A549 (cell line): ENCODE measurements around the gene METTL9. TPM values are rescaled to one million over a fixed set of nuclear protein-coding genes. Genes with fewer than 3 reads are reported as not detected.
"Not testable (repeated sequence)": the region's sequence is repeated elsewhere in the genome, so short reads cannot be mapped to it uniquely, and the experiment has no call there.

Source experiments
- ATAC-seq, 2 experiments: fragments of 200-7000 bp in 1 of 2; fragments of >200 bp in 1 of 2; cut with Nextera tagmentation in 1 of 2; cut with Tn5 transposase in 1 of 2; 3 replicates each; pipeline versions ENCODE4 v1.8.0 to v1.9.1; 2018 to 2020; ENCODE audit warnings: mild to moderate bottlenecking in 1 of 2, moderate library complexity in 1 of 2
- CTCF ChIA-PET: fragments of 300-600 bp; sonication (Branson Sonifier 250); formaldehyde crosslinking; extraction: SDS; loops from one replicate; lab custom pipeline; 2021; ENCODE audit warnings: antibody characterized with exemption, inconsistent platforms; lab: Yijun Ruan, JAX
- POLR2A ChIA-PET: fragments of 350-600 bp; formaldehyde crosslinking; extraction: SDS; loops from one replicate; lab custom pipeline; 2021; ENCODE audit warnings: antibody characterized with exemption, inconsistent platforms; lab: Yijun Ruan, JAX
- DNase-seq, 2 experiments: peaks; one replicate each; pipeline versions ENCODE4 v3.0.0 to v3.0.0-alpha.2; 2011 to 2016; ENCODE audit warnings: low read depth in 1 of 2, low spot score in 1 of 2
- FAIRE-seq: peaks from 2 replicates; lab custom pipeline; 2011; peaks lifted over from hg19 to GRCh38; lab: Jason Lieb, UNC
- H3K27ac ChIP-seq, 2 experiments: fragments of >200 bp; sonication (Bioruptor Twin); formaldehyde crosslinking; 3 replicates each; pipeline ENCODE4 v1.5.1; 2016 to 2017
- H3K4me1 ChIP-seq: fragments of >200 bp; sonication (Bioruptor Twin); formaldehyde crosslinking; 3 replicates; pipeline ENCODE4 v1.6.1; 2016
- H3K4me2 ChIP-seq: fragments of >200 bp; sonication (Bioruptor Twin); formaldehyde crosslinking; 3 replicates; pipeline ENCODE4 v1.6.1; 2016
- H3K4me3 ChIP-seq: fragments of >200 bp; sonication (Bioruptor Twin); formaldehyde crosslinking; 3 replicates; pipeline ENCODE4 v1.5.1; 2016
- H3K9me3 ChIP-seq: fragments of >200 bp; sonication (Bioruptor Twin); formaldehyde crosslinking; 3 replicates; pipeline ENCODE4 v1.6.1; 2016
- CEBPB ChIP-seq, 2 experiments: fragments of >200 bp in 1 of 2; sonication (Bioruptor Twin) in 1 of 2; formaldehyde crosslinking in 1 of 2; IDR thresholded peaks; 2 replicates each; pipeline ENCODE4 v1.6.1; 2012 to 2016
- CHD4 ChIP-seq: fragments of 200-600 bp; sonication (generic); IDR thresholded peaks from 2 replicates; pipeline ENCODE4 v1.6.1; 2016; ENCODE audit warnings: antibody characterized with exemption, mild to moderate bottlenecking, borderline replicate concordance
- EHF ChIP-seq: fragments of 250-450 bp; sonication (Bioruptor Pico); IDR thresholded peaks from 2 replicates; pipeline ENCODE4 v1.5.0; 2020; ENCODE audit warnings: mild to moderate bottlenecking
- EP300 ChIP-seq, 2 experiments: fragments of >200 bp; sonication (Bioruptor Twin); formaldehyde crosslinking; IDR thresholded peaks; 2 replicates in 1 of 2; 3 replicates in 1 of 2; pipeline ENCODE4 v1.6.1; 2016 to 2017
- ESRRA ChIP-seq: fragments of 150-350 bp; IDR thresholded peaks from 2 replicates; pipeline ENCODE4 v1.6.1; 2014; ENCODE audit warnings: mild to moderate bottlenecking, low read length, borderline replicate concordance
- FOSB ChIP-seq: fragments of 250-450 bp; sonication (Bioruptor Pico); IDR thresholded peaks from 2 replicates; pipeline ENCODE4 v1.5.0; 2020; ENCODE audit warnings: mild to moderate bottlenecking, moderate library complexity
- FOXS1 ChIP-seq: fragments of 250-450 bp; sonication (Bioruptor Pico); IDR thresholded peaks from 2 replicates; pipeline ENCODE4 v1.5.0; 2020; ENCODE audit warnings: mild to moderate bottlenecking, moderate library complexity
- HOXA7 ChIP-seq: fragments of 250-450 bp; sonication (Bioruptor Pico); IDR thresholded peaks from 2 replicates; pipeline ENCODE4 v1.5.0; 2020; ENCODE audit warnings: mild to moderate bottlenecking, moderate library complexity
- HOXB13 ChIP-seq: fragments of 250-450 bp; sonication (Bioruptor Pico); IDR thresholded peaks from 2 replicates; pipeline ENCODE4 v1.5.0; 2020; ENCODE audit warnings: low read depth, mild to moderate bottlenecking, moderate library complexity
- JUN ChIP-seq, 2 experiments: fragments of >200 bp; sonication (Bioruptor Twin); formaldehyde crosslinking; IDR thresholded peaks; 2 replicates in 1 of 2; 3 replicates in 1 of 2; pipeline ENCODE4 v1.6.1; 2016 to 2017
- KDM1A ChIP-seq: fragments of 200-600 bp; sonication (generic); IDR thresholded peaks from 2 replicates; pipeline ENCODE4 v1.6.1; 2016; ENCODE audit warnings: low read depth, mild to moderate bottlenecking
- MAFK ChIP-seq: fragments of 450-650 bp; IDR thresholded peaks from 2 replicates; pipeline ENCODE4 v1.6.1; 2014; ENCODE audit not compliant: partially characterized antibody
- MAZ ChIP-seq: fragments of 150-350 bp; IDR thresholded peaks from 2 replicates; pipeline ENCODE4 v1.6.1; 2014; ENCODE audit warnings: antibody characterized with exemption, low read depth, low read length, borderline replicate concordance
- MYC ChIP-seq: IDR thresholded peaks from 2 replicates; pipeline ENCODE4 v1.6.1; 2012; ENCODE audit warnings: mild to moderate bottlenecking, inconsistent platforms, low read length, improper control_type of control experiment, borderline replicate concordance
- NR3C1 ChIP-seq: fragments of >200 bp; sonication (Bioruptor Twin); formaldehyde crosslinking; IDR thresholded peaks from 3 replicates; pipeline ENCODE4 v1.6.1; 2017
- PHF8 ChIP-seq: fragments of 200-600 bp; sonication (generic); IDR thresholded peaks from 2 replicates; pipeline ENCODE4 v1.6.1; 2016; ENCODE audit warnings: low read depth, mild to moderate bottlenecking, antibody characterized with exemption, moderate library complexity, borderline replicate concordance
- RAD21 ChIP-seq, 2 experiments: fragments of >200 bp in 1 of 2; sonication (Bioruptor Twin) in 1 of 2; formaldehyde crosslinking in 1 of 2; IDR thresholded peaks in 1 of 2; conservative IDR thresholded peaks in 1 of 2; 2 replicates in 1 of 2; 3 replicates in 1 of 2; pipeline ENCODE4 v1.6.1; 2012 to 2018; ENCODE audit warnings: inconsistent platforms in 1 of 2
- RCOR1 ChIP-seq: fragments of 150-350 bp; IDR thresholded peaks from 2 replicates; pipeline ENCODE4 v1.6.1; 2014; ENCODE audit warnings: antibody characterized with exemption, low read length, low read depth
- REST ChIP-seq: fragments of 200-600 bp; sonication (generic); IDR thresholded peaks from 2 replicates; pipeline ENCODE4 v1.6.1; 2016; ENCODE audit warnings: antibody characterized with exemption, mild to moderate bottlenecking, moderate library complexity
- SMC3 ChIP-seq: fragments of >200 bp; sonication (Bioruptor Twin); formaldehyde crosslinking; IDR thresholded peaks from 3 replicates; pipeline ENCODE4 v1.6.1; 2018; ENCODE audit warnings: inconsistent platforms
- TFCP2L1 ChIP-seq: fragments of 250-450 bp; sonication (Bioruptor Pico); IDR thresholded peaks from 2 replicates; pipeline ENCODE4 v1.5.0; 2021; ENCODE audit warnings: mild to moderate bottlenecking
- TP53 ChIP-seq: fragments of 250-450 bp; sonication (Bioruptor Pico); IDR thresholded peaks from 2 replicates; pipeline ENCODE4 v1.5.0; 2021; ENCODE audit warnings: mild to moderate bottlenecking, moderate library complexity
- WGBS: methylation state at CpG from one replicate; pipeline ENCODE4 v1.1.6; 2017; ENCODE audit errors: missing lambda C conversion rate; 5-methylcytosine and 5-hydroxymethylcytosine counted together
- polyA plus RNA-seq, 4 experiments: library from polyadenylated mRNA; depleted of rRNA in 3 of 4; stranded (reverse); fragments of >200 nt; fragmentation: RNase III in 1 of 4; extraction: RNeasy Plus Mini Kit Qiagen cat#74134 plus additional on column Dnase treatment in 1 of 4; gene quantifications; 2 replicates in 3 of 4; 3 replicates in 1 of 4; pipeline ENCODE4 v1.2.3, GENCODE V29; 2011 to 2017
- TF ChIP-seq, protein P1 (sequence below): IDR thresholded peaks from 2 replicates; pipeline ENCODE4 v1.6.1; 2012
- TF ChIP-seq, protein P2 (sequence below): fragments of >200 bp; sonication (Bioruptor Twin); formaldehyde crosslinking; IDR thresholded peaks from 3 replicates; pipeline ENCODE4 v1.5.1; 2016
- TF ChIP-seq, protein P3 (sequence below): fragments of >200 bp; sonication (Bioruptor Twin); formaldehyde crosslinking; IDR thresholded peaks from 3 replicates; pipeline ENCODE4 v1.6.1; 2016

METTL9 gene
- polyA plus RNA-seq, 2 of the 4 experiments (the other 2 are of a cell fraction) = 72.2 to 124 TPM

GRCh38 chr16:21667575-21667974 lies 68.2 kb downstream of the METTL9 start:
- no peak overlapping the region for H3K4me2 ChIP-seq
- FAIRE-seq = no peak
- WGBS = 69% methylated on average over 3 of the region's 3 CpGs
- H3K4me3 ChIP-seq = no peak overlapping the region
- H3K27ac ChIP-seq = no peak overlapping the region
- no peaks in the 10 kb centered on the region for H3K4me1 ChIP-seq
- CTCF ChIA-PET = interaction anchor here (1.1 to 4.3 kb wide), 2 partner anchors 10 to 16 kb away, joined by 4 to 26 read pairs; no protein-coding TSS in a partner anchor
- no peak for DNase-seq
- TF ChIP-seq PHF8 (no peak), REST (no peak), EHF (CRISPR knock-in tag) (no peak), EP300 (IDR thresholded peaks at IDR 0.05) (no peak), MYC (no peak), TP53 (CRISPR knock-in tag) (no peak), FOXS1 (CRISPR knock-in tag) (no peak), CEBPB (IDR thresholded peaks at IDR 0.05) (no peak), SMC3 (no peak)
- TF ChIP-seq, all 56 proteins: peak for 0
- no peak for ATAC-seq
- POLR2A ChIA-PET = no interaction called here
- H3K9me3 ChIP-seq = no peaks in the 10 kb centered on the region

- TF ChIP-seq, protein P1, sequence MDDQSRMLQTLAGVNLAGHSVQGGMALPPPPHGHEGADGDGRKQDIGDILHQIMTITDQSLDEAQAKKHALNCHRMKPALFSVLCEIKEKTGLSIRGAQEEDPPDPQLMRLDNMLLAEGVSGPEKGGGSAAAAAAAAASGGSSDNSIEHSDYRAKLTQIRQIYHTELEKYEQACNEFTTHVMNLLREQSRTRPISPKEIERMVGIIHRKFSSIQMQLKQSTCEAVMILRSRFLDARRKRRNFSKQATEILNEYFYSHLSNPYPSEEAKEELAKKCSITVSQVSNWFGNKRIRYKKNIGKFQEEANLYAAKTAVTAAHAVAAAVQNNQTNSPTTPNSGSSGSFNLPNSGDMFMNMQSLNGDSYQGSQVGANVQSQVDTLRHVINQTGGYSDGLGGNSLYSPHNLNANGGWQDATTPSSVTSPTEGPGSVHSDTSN = no peak
- TF ChIP-seq CHD4 = no peak
- TF ChIP-seq CEBPB (IDR thresholded peaks at IDR 0.05) = no peak
- TF ChIP-seq TFCP2L1 (CRISPR knock-in tag) = no peak
- TF ChIP-seq JUN (IDR thresholded peaks at IDR 0.05) = no peak
- no peak for TF ChIP-seq SMC3
- no peak for TF ChIP-seq MAFK
- no peak for TF ChIP-seq HOXA7
- TF ChIP-seq RAD21 (conservative IDR thresholded peaks at IDR 0.05 in 1 of 2, IDR thresholded peaks at IDR 0.05 in 1 of 2) = no peak
- TF ChIP-seq PHF8 = no peak
- TF ChIP-seq NR3C1 = no peak
- no peak for TF ChIP-seq ESRRA
- no peak for TF ChIP-seq MAZ
- no peak for TF ChIP-seq HOXB13 (CRISPR knock-in tag)
- no peak for TF ChIP-seq KDM1A
- TF ChIP-seq, protein P2, sequence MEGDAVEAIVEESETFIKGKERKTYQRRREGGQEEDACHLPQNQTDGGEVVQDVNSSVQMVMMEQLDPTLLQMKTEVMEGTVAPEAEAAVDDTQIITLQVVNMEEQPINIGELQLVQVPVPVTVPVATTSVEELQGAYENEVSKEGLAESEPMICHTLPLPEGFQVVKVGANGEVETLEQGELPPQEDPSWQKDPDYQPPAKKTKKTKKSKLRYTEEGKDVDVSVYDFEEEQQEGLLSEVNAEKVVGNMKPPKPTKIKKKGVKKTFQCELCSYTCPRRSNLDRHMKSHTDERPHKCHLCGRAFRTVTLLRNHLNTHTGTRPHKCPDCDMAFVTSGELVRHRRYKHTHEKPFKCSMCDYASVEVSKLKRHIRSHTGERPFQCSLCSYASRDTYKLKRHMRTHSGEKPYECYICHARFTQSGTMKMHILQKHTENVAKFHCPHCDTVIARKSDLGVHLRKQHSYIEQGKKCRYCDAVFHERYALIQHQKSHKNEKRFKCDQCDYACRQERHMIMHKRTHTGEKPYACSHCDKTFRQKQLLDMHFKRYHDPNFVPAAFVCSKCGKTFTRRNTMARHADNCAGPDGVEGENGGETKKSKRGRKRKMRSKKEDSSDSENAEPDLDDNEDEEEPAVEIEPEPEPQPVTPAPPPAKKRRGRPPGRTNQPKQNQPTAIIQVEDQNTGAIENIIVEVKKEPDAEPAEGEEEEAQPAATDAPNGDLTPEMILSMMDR = no peak
- TF ChIP-seq, protein P3, sequence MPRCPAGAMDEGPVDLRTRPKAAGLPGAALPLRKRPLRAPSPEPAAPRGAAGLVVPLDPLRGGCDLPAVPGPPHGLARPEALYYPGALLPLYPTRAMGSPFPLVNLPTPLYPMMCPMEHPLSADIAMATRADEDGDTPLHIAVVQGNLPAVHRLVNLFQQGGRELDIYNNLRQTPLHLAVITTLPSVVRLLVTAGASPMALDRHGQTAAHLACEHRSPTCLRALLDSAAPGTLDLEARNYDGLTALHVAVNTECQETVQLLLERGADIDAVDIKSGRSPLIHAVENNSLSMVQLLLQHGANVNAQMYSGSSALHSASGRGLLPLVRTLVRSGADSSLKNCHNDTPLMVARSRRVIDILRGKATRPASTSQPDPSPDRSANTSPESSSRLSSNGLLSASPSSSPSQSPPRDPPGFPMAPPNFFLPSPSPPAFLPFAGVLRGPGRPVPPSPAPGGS = no peak
- no peak for TF ChIP-seq FOSB
- no peak for TF ChIP-seq FOXS1 (CRISPR knock-in tag)
- no peak for TF ChIP-seq RCOR1
- DNase-seq (no peak), FAIRE-seq (no peak), ATAC-seq (no peak)
- H3K27ac ChIP-seq = no peak overlapping the region
- ChIA-PET POLR2A (no interaction called here), CTCF (interaction anchor here (1.2 to 1.8 kb wide), 3 partner anchors 11 to 90 kb away, joined by 4 to 6 read pairs (median 5); no protein-coding TSS in a partner anchor)
- H3K4me2 ChIP-seq = no peak overlapping the region
- H3K4me1 ChIP-seq = no peaks in the 10 kb centered on the region
- H3K9me3 ChIP-seq = 0 out of 3 replicates have a peak, but pooled peaks cover 5% of the 10 kb centered on the region
- WGBS = 30% methylated on average over 3 of the region's 3 CpGs
- H3K4me3 ChIP-seq = no peak overlapping the region
Measured at GRCh38 chr16:21673469-21673868, 74.1 kb downstream of the METTL9 start.

DNA sequence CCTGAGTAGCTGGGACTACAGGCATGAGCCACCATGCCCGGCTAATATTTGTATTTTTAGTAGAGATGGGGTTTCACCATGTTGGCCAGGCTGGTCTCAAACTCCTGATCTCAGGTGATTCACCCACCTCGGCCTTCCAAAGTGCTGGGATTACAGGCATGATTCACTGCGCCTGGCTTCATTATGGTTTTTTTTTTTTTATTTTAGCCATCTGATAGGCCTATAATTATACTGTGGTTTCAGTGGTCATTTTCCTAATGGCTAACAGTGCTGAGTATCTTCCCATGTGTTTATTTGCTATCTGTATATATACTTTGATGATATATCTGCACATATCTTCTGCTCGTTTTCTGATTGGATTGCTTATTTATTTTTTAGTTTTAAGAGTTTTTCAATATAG lies 75.1 kb downstream of the METTL9 start:
- H3K9me3 ChIP-seq, DNase-seq, H3K27ac ChIP-seq, FAIRE-seq, POLR2A ChIA-PET, H3K4me3 ChIP-seq, ATAC-seq, H3K4me1 ChIP-seq, H3K4me2 ChIP-seq: not testable (repeated sequence)
- CTCF ChIA-PET = interaction anchor here (1.5 to 1.8 kb wide), 2 partner anchors 17 to 34 kb away, joined by 5 read pairs; no protein-coding TSS in a partner anchor
- 54% methylated on average over 4 of the region's 4 CpGs for WGBS
